HG02870 (cell line): ENCODE results near the gene SLC16A9.
A peak's percentile ranks its signal among the peaks of the same experiment; 100 is the strongest.
"Not testable (repeated sequence)": the region's sequence is repeated elsewhere in the genome, so short reads cannot be mapped to it uniquely, and the experiment has no call there.

Experiments
- ATAC-seq: cut with Tn5 transposase; IDR thresholded peaks from one replicate; pipeline ENCODE4 v1.9.1; 2021; ENCODE audit warnings: mild to moderate bottlenecking, moderate library complexity; ENCODE audit not compliant: unreplicated experiment

Gene SLC16A9

GRCh38 chr10:59677253-59677831, 32.3 kb downstream of the SLC16A9 start:
- ATAC-seq, result no peak

- no peak for ATAC-seq
These were observed 33.8 kb downstream of the SLC16A9 start for GRCh38 chr10:59675812-59676211.

GRCh38 chr10:59674215-59674836, 35.3 kb downstream of the SLC16A9 start:
- no peak for ATAC-seq

- peak; percentile 52 for ATAC-seq
These were observed 37.3 kb downstream of the SLC16A9 start for GRCh38 chr10:59672150-59672875.

GRCh38 chr10:59670269-59670668, 39.4 kb downstream of the SLC16A9 start:
- no peak for ATAC-seq

GRCh38 chr10:59668096-59668495, 41.6 kb downstream of the SLC16A9 start:
- no peak for ATAC-seq

- ATAC-seq, result no peak
These were observed 43.3 kb downstream of the SLC16A9 start for GRCh38 chr10:59666310-59666709.

- not testable (repeated sequence) for ATAC-seq
These were observed 46.4 kb downstream of the SLC16A9 start for GRCh38 chr10:59663213-59663612.

- no peak for ATAC-seq
These were observed 51.9 kb downstream of the SLC16A9 start for GRCh38 chr10:59657724-59658123.

GRCh38 chr10:59655309-59655708, 54.3 kb downstream of the SLC16A9 start:
- ATAC-seq, result no peak

GRCh38 chr10:59654007-59654406, 55.6 kb downstream of the SLC16A9 start:
- ATAC-seq, result peak; percentile 63

GRCh38 chr10:59651902-59652301, 57.7 kb downstream of the SLC16A9 start:
- no peak for ATAC-seq

GRCh38 chr10:59649606-59650346, 59.9 kb downstream of the SLC16A9 start:
- ATAC-seq, result no peak

- no peak for ATAC-seq
These were observed 60.9 kb downstream of the SLC16A9 start for GRCh38 chr10:59648711-59649201.

GRCh38 chr10:59644841-59645240, 64.8 kb downstream of the SLC16A9 start:
- ATAC-seq, result no peak

GRCh38 chr10:59641688-59642087, 68.0 kb downstream of the SLC16A9 start:
- not testable (repeated sequence) for ATAC-seq

- ATAC-seq, result no peak
These were observed 74.0 kb downstream of the SLC16A9 start for GRCh38 chr10:59635502-59636290.

GRCh38 chr10:59634102-59634501, 75.5 kb downstream of the SLC16A9 start:
- no peak for ATAC-seq

- ATAC-seq, result no peak
These were observed 76.6 kb downstream of the SLC16A9 start for GRCh38 chr10:59633063-59633462.
